Stimulated activated CD8-positive, alpha-beta memory T cell treated with anti-CD3 and anti-CD28 coated beads, Interleukin-7, amount 100 ng/mL, for 24 hours (primary cell): ENCODE measurements around the gene MYH8.

Source experiments
- DNase-seq: peaks from one replicate; pipeline ENCODE4 v3.0.0-alpha.2; 2020; ENCODE audit warnings: low read depth

MYH8 gene

GRCh38 chr17:10421900-10422542, at the start of gene MYH8:
TSS of gene MYH8 (minus strand) at chr17:10421950. CDS start at chr17:10420227, 1,723 bp downstream.
- no peak for DNase-seq

- no peak for DNase-seq
These were observed 47.7 kb upstream of the MYH8 start, which contains the start of gene MYH4 for GRCh38 chr17:10469459-10469858. TSS of gene MYH4 (minus strand) at chr17:10469559. CDS start at chr17:10466745, 2,814 bp downstream.

DNA sequence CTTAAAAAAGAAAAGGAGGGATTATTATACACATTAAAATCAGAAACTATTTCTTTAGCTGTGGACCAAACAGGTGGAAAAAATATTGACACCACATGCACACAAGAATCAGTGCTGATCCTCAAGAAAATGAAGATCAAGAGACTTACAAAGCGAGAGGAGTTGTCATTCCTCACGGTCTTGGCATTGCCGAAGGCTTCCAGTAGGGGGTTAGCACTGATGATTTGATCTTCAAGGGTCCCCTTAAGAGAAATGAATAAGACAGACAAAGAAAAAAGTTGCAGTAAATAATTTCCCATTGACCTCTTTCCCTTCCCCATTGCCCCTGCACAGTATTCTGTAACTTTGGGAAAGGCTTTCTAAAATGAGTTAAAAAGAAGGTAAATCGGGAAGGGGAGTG, 41.7 kb upstream of the MYH8 start:
- DNase-seq, result no peak

DNA sequence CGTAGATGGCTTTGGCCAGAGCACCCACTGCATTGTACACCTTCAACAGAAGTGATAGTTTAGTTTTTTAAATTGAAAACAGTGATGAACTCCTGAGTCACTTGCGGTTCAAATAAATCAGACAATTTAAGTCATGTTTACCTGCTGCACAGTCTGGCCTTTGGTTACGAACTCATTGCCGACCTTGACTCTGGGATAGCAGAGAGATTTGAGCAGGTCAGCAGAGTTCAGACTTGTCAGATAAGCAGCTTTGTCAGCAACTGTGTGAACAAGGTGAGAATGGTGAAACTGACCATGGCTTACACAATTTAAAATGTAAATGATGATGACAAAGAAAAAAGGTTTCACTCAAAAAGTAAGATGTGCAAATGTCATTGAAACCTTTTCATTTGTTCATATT, 38.3 kb upstream of the MYH8 start:
- no peak for DNase-seq

- no peak for DNase-seq
These were observed 37.0 kb upstream of the MYH8 start for GRCh38 chr17:10458701-10459100.

DNA sequence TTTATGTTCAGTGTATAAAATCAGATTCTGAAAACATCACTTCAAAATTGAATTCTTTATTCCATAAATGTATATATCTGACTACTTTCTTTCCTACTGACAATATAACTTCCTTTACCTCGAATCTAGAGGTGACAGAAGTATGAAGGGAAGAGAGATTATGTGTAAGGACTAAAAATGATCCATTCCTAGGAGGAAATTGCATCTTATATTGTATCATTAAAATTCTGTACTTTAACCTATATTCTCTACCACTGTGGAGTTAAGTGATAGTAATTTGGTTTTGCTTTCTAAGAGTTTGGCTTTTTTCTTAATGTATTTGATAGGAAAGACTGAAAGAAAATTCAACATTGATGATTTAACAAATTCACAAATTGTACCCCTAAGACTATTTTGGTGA, 36.2 kb upstream of the MYH8 start:
- DNase-seq, result no peak

DNA sequence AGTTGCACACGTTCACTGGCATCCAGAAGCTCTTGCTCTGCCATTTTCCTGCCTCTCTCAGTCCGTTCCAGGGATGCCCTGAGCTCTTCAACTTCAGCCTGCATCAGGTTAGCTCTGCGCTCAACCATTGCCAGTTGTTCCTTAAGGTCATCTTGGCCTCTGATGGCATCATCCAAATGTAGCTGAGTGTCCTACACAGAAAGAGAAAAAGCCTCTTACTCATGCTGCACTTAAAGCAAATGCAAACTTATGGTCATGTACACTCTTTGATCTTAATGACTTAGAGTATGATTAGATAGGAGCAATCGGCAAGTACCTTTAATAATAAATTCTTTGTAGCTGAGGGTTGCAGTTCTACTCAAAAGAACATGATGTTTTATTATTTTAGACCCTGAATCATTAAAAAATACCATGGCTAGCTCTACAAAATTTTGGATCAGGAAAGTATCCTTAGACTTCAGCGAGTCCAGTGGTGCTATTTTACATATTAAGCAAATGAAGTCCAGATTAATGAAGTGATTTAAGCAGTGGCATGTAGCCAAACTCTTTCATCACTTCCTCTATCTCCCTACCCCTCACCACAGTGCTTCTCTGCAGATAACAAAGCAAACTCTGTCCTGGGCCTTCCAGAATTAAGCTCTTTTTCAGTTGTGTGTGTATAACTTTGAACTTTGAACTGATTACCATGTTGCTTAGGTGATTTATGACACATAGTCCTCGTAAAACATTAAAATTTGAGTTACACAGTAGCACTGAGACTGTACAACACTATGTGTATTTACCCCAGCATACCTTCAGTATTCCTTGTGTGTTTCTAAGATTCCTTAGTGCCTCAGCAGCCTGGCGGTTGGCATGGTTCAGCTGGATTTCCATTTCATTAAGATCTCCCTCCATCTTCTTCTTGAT, 25.5 kb upstream of the MYH8 start:
- no peak for DNase-seq

DNA sequence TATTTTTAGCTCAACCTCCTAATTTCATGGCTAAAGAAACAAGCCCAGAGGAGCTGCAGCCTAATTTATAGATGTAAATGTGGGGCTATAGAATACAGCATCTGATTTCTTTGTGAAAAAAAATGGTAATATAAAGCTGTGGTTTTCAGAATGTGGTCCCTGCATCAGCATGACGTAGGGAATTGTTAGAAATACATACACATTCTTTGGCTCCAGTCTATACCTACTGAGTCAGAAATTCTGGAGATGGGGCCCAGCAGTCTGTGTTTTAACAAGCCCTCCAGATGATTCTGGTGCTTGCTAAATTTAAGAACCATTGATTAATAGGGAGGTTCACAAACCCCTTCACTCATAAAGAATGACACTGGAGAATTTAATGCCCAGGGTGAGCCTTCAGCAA, 18.1 kb upstream of the MYH8 start:
- no peak for DNase-seq

DNA sequence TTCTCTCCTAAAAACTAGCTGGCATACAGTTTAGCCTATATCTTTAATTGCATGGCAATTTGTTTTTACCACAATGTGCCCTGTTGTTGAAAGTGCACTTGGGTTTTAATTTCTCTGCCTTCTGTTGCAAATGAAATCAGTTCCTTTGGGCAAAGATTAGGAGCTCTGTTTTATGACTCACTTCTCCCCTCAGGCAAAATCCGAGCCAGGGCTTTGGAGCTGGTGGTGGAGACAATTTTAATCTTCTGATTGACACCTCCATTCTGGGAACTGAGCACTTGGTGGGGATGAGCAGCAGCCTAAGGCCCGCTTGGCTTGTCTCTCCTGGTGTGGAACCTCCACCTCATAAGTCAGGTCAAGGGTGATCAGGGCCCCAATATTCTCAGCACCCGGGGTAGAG, 13.3 kb upstream of the MYH8 start:
- no peak for DNase-seq

GRCh38 chr17:10429421-10430045, 7.8 kb upstream of the MYH8 start:
- DNase-seq, result no peak

GRCh38 chr17:10428781-10429180, 7.0 kb upstream of the MYH8 start:
- no peak for DNase-seq

DNA sequence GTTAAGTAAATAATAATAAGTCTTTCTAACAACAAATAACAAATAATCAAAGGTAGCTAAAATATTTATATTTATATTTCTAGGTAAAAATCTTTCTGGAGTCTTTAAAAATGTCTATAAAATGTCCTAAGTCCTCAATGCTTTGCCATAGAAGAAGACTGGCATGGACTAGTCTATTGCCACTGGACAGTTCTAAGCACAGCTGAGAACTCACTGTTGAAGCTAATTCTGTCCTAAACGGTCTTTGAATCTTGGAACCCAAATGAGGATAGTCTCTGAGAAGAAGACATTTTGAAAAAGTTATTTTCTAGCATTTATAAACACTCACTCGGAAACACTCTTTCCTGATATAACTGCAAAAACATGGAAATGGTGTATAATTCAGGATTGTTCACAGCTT, 539 bp downstream of the MYH8 start:
- DNase-seq, result no peak

GRCh38 chr17:10420811-10421210, 939 bp downstream of the MYH8 start:
- DNase-seq, result no peak

GRCh38 chr17:10417431-10417830, 4.3 kb downstream of the MYH8 start:
- DNase-seq, result no peak

- DNase-seq, result no peak
These were observed 6.6 kb downstream of the MYH8 start for GRCh38 chr17:10415161-10415560.

- DNase-seq, result no peak
These were observed 18.2 kb downstream of the MYH8 start for GRCh38 chr17:10403589-10403988.

DNA sequence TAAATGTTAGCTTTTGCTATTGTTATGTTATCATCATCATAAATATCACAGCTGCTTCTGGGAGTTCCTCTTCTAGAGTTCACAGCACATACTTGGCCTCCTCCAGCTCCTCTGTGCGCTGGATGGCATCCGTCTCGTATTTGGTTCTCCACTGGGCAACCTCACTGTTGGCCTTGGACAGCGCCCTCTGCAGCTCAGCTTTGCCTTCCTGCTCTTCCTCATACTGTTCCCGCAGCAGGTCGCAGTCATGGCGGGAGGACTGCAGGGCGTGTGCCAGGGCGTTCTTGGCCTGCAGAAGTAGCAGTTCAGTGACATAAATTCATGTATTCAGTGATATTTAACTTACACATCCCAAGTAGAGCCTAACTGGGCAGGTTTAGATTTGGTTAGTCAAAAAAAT, 23.4 kb downstream of the MYH8 start:
- DNase-seq, result no peak

DNA sequence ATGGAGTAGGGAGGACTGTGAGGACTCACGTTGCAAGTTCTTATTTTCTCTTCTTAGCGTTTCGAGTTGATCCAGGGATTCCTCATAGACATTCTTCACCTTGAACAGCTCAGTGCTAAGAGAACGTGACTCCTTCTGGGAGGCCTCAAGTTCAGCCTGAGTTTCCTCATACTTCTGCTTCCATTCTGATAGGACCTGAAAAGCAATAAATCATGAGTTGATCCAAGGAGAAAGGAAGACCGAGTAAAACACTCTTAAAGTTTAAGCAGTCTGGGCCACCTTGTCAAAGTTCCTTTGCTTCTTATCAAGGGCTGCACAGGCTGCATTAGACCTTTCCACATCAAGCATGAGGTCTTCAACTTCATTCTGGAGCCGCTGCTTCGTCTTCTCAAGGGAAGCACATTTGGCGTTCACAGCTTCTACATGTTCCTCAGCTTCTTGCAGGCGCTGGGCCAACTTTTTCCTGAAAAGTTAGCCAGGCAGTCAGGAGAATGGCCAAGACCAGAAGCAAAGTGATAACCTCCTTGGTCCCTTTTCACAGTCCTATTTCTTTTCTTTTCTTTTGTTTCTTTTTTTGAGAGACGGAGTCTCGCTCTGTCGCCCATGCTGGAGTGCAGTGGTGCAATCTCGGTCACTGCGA, 25.1 kb downstream of the MYH8 start:
- DNase-seq, result no peak

DNA sequence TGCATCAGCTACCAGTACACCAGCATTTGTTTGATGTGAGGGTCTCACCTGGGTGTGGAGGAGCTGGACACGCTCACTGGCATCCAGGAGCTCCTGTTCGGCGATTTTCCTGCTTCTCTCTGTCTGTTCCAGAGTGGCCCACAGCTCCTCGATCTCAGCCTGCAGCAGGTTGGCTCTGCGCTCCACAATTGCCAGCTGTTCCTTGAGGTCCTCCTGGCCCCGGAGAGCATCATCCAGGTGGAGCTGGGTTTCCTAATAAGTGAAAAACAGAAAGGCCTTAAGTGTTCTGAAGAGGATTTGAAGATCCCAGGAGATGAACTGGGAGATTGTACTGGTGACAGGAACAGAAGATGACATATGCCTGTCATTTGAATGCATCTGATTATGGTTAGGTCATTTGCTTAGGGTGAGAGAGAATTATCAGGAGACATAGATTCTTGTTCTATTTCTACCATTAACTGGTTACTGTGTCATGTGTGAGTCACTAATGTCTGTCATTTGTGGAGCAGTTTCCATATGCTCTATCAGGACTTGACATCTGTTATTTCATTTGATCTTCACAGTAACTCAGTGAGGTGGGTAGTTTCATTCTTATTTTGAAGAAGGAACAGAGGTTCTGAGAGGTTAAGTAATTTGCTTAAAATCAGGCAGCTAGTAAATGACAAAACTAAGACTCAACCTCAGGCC, 27.4 kb downstream of the MYH8 start:
- DNase-seq, result no peak

DNA sequence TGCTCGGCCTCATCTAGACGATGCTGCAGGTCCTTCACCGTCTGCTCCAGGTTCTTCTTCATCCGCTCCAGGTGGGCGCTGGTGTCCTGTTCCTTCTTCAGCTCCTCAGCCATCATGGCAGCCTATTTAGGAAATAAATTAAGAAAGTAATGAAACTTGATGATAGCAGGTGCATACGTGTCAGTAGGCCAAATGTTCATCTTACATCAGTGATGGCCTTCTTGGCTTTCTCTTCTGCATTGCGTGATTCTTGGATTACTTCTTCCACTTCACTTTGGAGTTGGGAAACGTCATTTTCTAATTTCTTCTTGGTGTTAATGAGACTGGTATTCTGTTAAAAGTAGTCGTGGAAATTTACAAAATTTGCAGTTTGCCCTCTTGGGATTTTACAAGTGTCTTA, 28.9 kb downstream of the MYH8 start:
- no peak for DNase-seq

DNA sequence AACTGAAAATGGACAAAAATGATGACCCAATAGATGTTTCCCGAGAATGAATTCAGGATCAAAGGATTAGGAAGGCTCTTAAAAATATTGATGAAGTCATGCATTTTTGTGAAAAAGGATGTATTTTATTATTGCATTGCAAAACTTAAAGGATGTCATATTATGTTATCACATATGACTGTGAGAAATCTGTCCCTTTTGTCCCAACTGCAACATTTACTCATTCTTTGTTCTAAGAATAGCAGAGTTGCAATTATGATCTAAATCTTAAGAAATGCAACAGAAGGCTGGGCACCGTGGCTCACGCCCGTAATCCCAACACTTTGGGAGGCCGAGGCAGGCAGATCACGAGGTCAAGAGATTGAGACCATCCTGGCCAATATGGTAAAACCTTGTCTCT, 35.9 kb downstream of the MYH8 start:
- no peak for DNase-seq

GRCh38 chr17:10384175-10384574, 37.6 kb downstream of the MYH8 start:
- no peak for DNase-seq
